Measurements from ENCODE around the gene MSI2.
"Not testable (repeated sequence)": the region's sequence is repeated elsewhere in the genome, so short reads cannot be mapped to it uniquely, and the experiment has no call there.

GRCh38 chr17:57499221-57499620, 242.9 kb downstream of the MSI2 start:
- TF ChIP-seq CTCF (IDR thresholded peaks at IDR 0.05); SMC3 (IDR thresholded peaks at IDR 0.05; ENCODE audit: low read depth, low read length); CHD2 (IDR thresholded peaks at IDR 0.05; ENCODE audit: low read length, partially characterized antibody); TAF1 (IDR thresholded peaks at IDR 0.05; ENCODE audit: borderline replicate concordance, low read depth, low read length); YY1 (IDR thresholded peaks at IDR 0.05; ENCODE audit: low read depth); SIN3A (IDR thresholded peaks at IDR 0.05; ENCODE audit: borderline replicate concordance, low read depth, low read length); REST (IDR thresholded peaks at IDR 0.05; ENCODE audit: low read depth, low read length); POLR2AphosphoS5 (IDR thresholded peaks at IDR 0.05; ENCODE audit: low read depth, low read length); JUND (IDR thresholded peaks at IDR 0.05); MAX (IDR thresholded peaks at IDR 0.05; ENCODE audit: low read depth); ZBTB33 (IDR thresholded peaks at IDR 0.05; ENCODE audit: borderline replicate concordance, low read depth); USF1 (IDR thresholded peaks at IDR 0.05; ENCODE audit: borderline replicate concordance, low read depth): not testable (repeated sequence)
